ENCODE results near the gene ATOX1.
A peak's percentile ranks its signal among the peaks of the same experiment; 100 is the strongest.

The ATOX1 gene, protein sequence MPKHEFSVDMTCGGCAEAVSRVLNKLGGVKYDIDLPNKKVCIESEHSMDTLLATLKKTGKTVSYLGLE

GRCh38 chr5:151758430-151759241 lies at the start of gene ATOX1:
Gene ATOX1 (minus strand): TSS chr5:151758631. CDS start chr5:151758551, 80 bp downstream.
- peak; percentile 88 for DNase-seq (ENCODE audit: low read depth)
- TF ChIP-seq CTCF (IDR thresholded peaks at IDR 0.05; ENCODE audit: low read length, missing control alignments): no peak
- H3K4me3 ChIP-seq (replicated peaks; ENCODE audit: low read depth, low read length): peak within 1 kb of the TSS; percentile 92

GRCh38 chr5:151805414-151806223 lies 47.2 kb upstream of the ATOX1 start:
- H3K4me3 ChIP-seq (replicated peaks; ENCODE audit: low read depth, low read length): no peak overlapping the region
- TF ChIP-seq CTCF (IDR thresholded peaks at IDR 0.05; ENCODE audit: low read length, missing control alignments): no peak
- DNase-seq (ENCODE audit: low read depth): peak; percentile 65

GRCh38 chr5:151800532-151800931 lies 42.1 kb upstream of the ATOX1 start:
- peak; percentile 16 for DNase-seq (ENCODE audit: low read depth)
- no peak overlapping the region for H3K4me3 ChIP-seq (replicated peaks; ENCODE audit: low read depth, low read length)
- no peak for TF ChIP-seq CTCF (IDR thresholded peaks at IDR 0.05; ENCODE audit: low read length, missing control alignments)

- no peak overlapping the region for H3K4me3 ChIP-seq (replicated peaks; ENCODE audit: low read depth, low read length)
- DNase-seq (ENCODE audit: low read depth): peak; percentile 62
- no peak for TF ChIP-seq CTCF (IDR thresholded peaks at IDR 0.05; ENCODE audit: low read length, missing control alignments)
These were observed 41.0 kb upstream of the ATOX1 start for GRCh38 chr5:151799407-151799806.

DNA sequence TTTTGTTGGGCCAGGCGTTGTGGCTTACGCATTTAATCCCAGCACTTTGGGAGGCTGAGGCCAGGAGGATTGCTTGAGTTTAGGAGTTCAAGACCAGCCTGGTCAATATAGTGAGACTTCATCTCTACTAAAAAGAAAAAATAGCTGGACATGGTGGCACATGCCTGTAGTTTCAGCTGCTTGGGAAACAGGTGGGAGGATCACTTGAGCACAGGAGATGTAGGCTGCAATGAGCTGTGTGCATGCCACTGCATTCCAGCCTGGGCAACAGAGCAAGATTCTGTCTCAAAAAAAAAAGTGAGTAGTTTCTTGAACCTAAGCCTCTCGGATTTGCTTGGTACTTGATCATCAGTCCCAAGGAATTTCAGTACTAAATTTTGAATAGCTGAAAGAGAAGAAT lies 40.2 kb upstream of the ATOX1 start:
- H3K4me3 ChIP-seq (replicated peaks; ENCODE audit: low read depth, low read length): no peak overlapping the region
- no peak for TF ChIP-seq CTCF (IDR thresholded peaks at IDR 0.05; ENCODE audit: low read length, missing control alignments)
- no peak for DNase-seq (ENCODE audit: low read depth)

DNA sequence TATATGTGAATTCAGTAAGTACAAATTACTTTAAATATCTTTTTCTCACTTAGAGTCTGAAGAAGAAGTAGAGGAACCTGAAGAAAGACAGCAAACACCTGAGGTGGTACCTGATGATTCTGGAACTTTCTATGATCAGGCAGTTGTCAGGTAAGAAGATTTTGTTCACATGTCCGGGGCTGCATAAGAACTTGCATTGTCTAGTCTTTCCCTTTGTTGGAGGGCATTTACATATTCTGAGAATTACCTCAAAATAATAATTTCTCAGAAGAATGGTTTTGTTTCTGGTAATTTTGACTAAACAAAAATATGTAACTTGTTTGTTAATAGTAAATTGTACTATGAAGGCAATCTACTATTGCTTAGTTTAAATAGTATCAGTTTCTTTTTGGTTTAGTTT lies 37.0 kb upstream of the ATOX1 start:
- no peak overlapping the region for H3K4me3 ChIP-seq (replicated peaks; ENCODE audit: low read depth, low read length)
- TF ChIP-seq CTCF (IDR thresholded peaks at IDR 0.05; ENCODE audit: low read length, missing control alignments): no peak
- no peak for DNase-seq (ENCODE audit: low read depth)
